Activated CD4-positive, alpha-beta T cell treated with anti-CD3 and anti-CD28 coated beads, Interleukin-2, amount 50 U/mL, for 4 hours (primary cell): ENCODE measurements around the gene POSTN.
"Not testable (repeated sequence)": the region's sequence is repeated elsewhere in the genome, so short reads cannot be mapped to it uniquely, and the experiment has no call there.

Experiments used
- DNase-seq, 2 experiments: peaks; one replicate each; pipeline ENCODE4 v3.0.0-alpha.2; 2020

Gene POSTN

DNA sequence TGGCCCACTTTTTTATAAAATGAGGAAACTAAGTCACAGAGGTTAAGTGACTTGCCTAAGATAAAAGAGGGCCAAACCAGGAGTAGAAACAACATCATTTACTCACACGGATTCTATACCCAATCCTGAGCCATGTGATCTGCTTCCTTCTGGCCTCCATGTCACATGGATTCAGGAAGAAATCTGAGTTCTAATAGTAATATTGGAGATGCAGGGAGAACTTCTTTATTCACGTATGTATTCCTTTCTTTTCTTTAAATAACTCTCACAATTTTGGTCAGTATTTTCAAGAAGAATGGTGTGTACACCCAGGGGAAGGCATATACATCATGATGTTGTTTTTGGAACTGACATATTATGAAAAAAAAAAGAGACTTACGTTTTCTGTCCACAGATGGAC, 1.8 kb downstream of the POSTN start:
- DNase-seq = no peak

GRCh38 chr13:37595162-37595561, 3.4 kb downstream of the POSTN start:
- DNase-seq = no peak

DNA sequence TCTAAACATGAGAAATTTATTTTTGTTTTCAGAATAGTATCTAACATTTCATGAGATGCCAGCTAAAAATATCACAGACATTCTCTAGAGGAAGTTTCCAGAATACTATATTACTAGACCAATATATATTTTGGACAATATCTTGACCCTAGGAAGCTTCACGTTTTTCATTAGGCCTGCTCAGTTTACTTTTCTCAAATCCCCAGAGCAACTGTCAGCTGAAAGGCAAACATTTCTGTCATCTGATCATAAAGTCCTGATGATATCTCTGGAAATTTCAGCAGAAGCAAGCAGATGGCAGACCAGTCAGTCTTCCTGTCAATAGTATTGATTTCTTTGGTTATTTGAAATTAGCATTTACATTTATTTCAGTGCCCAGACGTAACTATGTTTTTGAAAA, 4.0 kb downstream of the POSTN start:
- no peak for DNase-seq

DNA sequence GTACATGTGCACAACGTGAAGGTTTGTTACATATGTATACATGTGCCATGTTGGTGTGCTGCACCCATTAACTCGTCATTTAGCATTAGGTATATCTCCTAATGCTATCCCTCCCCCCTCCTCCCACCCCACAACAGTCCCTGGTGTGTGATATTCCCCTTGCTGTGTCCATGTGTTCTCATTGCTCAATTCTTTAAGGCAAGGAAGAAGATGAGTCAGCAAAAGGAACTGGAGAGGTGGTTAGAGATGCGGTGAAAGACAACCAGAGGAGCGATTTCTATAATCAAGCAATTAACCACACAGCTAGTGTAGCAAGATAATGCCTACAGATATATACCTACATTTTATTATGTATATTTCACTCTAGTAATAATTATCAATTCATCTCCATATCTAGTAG, 9.2 kb downstream of the POSTN start:
- not testable (repeated sequence) for DNase-seq

- no peak for DNase-seq
These were observed 11.3 kb downstream of the POSTN start for GRCh38 chr13:37587236-37587635.

DNA sequence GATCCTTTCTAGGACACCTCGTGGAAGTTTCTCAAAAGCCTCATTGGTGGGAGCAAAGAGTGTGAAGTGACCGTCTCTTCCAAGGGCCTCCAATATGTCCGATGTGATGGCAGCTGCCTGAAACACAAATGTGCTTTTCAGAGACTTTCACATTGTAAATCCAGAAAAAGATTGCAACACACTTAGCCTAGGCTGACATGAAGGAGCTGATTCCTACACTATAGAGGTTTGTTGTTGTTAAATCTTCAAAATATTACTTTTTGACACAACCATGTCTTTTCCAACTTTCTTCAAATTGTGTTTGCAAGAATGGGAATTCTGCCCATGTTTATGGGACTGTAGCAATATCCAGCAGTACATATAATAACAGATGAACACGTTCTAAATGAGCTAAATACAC, 12.4 kb downstream of the POSTN start:
- no peak for DNase-seq

DNA sequence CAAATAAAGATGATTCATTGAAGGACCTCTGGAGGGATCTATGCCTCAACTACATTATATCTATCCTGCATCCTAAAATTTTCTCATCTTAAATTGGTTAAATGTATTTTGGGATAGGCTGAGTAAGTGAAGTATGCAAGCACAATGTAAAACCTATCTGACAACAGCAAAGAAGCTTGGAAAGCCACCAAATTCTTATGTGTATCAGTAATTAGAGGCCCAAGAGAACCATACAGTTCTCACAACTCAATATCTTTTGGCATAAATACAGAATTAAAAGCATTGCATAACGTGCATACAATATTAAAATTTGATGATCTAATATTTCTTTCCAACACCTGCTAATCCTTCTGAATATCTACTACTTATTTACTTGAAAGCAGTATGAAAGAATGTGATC, 13.0 kb downstream of the POSTN start:
- DNase-seq = no peak

GRCh38 chr13:37576601-37577000, 22.0 kb downstream of the POSTN start:
- DNase-seq = no peak

DNA sequence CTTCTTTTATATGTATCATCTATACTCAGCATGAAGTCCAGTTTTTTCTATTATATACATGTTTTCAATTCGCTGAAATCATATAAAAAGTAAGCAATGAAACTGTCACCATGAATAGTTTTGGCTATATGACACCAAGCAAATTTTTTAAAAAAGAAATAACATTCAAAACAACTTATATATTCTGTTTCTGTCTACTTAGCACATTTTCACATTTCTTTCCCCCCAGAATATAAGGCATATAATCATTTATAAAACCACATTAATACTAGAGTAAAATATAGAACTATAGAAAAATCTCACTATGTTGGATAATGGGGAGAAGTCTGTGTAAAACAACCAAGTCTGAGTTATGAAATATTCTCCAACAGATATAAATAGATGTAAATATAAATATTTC, 33.1 kb downstream of the POSTN start:
- DNase-seq = no peak

DNA sequence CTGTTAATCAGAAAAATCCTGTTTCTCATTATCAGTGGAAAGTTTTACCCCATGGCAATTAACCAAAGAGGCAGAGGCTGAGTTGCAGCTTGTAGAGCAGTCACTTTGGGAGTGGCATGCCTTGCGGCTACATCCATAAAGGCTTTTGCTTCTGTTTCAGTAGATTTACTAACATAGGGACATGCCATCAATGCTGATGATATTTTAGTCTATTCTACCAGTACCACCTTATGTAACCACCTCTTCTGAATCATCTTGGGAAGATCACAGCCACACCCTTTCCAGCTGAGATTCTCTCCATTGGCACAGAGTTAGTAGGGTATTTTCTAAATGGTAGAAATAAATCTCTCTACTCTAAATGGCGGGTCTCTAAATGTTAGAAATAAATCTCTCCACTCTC, 37.5 kb downstream of the POSTN start:
- DNase-seq = no peak

GRCh38 chr13:37560526-37560925, 38.0 kb downstream of the POSTN start:
- no peak for DNase-seq

- DNase-seq = not testable (repeated sequence)
These were observed 39.8 kb downstream of the POSTN start for GRCh38 chr13:37558766-37559165.

- DNase-seq = no peak
These were observed 52.5 kb downstream of the POSTN start for GRCh38 chr13:37546087-37546486.

DNA sequence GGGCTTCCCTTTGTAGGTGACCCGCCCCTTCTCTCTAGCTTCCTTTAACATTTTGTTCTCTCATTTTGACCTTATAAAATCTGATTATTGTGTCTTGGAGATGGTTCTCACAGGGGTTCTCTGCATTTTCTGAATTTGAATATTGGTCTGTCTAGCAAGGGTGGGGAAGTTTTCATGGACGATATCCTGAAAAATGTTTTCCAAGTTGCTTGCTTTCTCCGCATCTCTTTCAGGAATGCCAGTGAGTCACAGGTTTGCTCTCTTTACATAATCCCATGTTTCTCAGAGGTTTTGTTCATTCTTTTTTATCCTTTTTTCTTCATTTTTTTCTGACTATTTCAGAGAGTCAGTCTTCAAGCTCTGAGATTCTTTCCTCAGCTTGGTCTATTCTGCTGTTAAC, 53.6 kb downstream of the POSTN start:
- DNase-seq = no peak

GRCh38 chr13:37539976-37540605, 58.5 kb downstream of the POSTN start:
- DNase-seq = no peak

GRCh38 chr13:37539170-37539569, 59.4 kb downstream of the POSTN start:
- DNase-seq = no peak

DNA sequence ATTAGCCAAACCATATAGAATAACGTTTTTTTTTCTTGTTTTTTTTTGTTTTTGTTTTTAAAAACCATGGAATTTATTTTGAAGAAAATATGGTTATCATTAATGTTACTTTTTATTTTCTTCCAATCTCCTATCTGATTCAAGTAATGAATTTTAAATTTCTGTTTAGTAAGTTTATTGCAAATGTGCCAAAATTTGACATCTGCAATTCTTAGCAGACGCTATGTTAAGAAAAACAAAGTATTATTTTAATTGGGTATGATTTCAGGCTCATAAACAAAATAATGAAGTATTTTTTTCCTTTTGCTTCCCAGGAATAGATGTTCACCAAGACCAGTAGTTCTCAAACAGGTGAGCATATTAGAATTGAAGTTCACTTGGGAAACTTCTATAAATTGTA, 63.1 kb downstream of the POSTN start:
- no peak for DNase-seq

DNA sequence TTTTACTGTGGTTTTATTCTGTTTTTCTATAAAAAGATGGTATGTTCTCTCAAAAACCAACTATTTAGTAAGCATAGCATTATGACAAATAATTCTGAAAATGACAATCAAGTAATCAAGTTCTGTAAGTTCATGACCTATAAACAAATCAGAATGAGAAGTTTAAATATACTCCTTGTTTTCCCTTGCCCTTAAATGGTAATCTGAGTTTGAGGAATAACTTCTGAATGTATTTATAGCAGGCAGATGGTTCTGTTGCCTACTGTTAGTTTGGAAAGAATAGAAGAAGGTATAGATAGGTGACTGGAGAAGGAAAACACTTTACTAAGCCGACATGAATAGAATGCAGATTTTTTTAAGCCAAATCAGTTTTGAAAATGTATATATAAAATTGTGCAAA, 63.9 kb downstream of the POSTN start:
- DNase-seq = no peak

DNA sequence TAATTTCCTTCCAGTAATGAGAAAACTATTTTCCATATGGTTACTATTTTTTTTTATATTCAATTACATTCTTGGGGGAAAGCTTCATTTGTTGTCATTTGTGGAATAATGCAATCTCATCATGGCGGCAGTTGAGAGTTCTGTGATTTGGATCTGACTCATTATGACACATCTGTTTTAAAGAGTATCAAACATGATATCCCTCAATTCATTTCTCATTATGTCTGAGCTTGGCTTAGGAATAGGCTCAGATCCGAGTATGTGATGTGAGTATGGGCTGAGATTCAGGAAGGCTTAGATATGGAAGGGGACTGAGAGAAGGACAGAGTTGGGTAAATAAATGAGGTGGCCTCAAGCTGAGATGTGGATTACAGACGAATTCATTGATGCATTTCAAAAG, 64.4 kb downstream of the POSTN start:
- DNase-seq = no peak

DNA sequence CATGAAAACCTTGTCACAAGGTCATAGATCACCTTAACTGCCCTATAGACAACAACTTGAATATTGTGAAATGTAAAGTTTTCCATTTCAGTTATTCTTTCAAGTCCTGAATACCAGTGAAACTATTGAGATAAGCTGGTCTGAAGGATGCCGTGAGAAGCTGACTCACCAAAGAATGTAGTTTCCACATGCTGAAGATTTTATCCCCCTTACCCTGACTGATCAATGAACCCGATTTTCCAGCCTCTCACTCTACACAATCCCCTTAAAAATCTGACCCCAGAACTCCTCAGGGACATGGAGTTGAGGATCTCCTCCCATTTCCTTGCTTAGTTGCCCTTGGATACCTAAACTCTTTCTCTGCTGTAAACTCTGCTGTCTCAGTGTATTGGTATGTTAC, 67.5 kb downstream of the POSTN start:
- no peak for DNase-seq

DNA sequence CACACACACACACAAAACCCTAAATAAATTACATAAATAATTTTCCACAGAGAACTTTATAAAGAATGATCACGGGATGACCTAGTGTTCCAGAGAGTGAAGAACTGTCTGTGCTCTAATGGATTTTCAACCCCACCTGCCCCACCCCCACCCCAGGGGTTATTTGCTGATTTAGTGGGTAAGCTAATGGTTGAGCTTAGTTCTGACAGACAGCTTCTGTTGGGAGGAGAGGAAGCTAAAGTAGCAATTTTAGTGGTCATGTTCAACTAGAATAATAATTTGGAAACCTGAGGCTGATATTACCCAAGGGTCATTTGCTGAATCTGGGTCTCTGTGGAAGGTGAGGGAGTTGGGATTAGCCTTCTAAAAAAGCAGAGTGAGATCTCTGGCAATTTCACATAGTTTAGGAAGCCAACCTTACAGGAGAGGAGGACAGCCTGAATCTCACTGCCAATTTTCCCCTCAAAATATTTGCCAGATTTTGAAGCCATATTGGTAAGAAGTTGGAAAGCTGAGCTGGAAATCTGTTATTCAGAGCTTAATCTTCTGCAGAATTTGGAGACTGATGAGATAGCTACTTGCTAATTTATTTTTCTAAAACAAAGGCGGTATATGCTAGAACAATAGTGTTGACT, 68.7 kb downstream of the POSTN start:
- DNase-seq = no peak

- no peak for DNase-seq
These were observed 71.7 kb downstream of the POSTN start for GRCh38 chr13:37526710-37527473.

- no peak for DNase-seq
These were observed 83.3 kb downstream of the POSTN start for GRCh38 chr13:37515226-37515625.
